Measurements from ENCODE around the gene HES1.

HES1 gene

DNA sequence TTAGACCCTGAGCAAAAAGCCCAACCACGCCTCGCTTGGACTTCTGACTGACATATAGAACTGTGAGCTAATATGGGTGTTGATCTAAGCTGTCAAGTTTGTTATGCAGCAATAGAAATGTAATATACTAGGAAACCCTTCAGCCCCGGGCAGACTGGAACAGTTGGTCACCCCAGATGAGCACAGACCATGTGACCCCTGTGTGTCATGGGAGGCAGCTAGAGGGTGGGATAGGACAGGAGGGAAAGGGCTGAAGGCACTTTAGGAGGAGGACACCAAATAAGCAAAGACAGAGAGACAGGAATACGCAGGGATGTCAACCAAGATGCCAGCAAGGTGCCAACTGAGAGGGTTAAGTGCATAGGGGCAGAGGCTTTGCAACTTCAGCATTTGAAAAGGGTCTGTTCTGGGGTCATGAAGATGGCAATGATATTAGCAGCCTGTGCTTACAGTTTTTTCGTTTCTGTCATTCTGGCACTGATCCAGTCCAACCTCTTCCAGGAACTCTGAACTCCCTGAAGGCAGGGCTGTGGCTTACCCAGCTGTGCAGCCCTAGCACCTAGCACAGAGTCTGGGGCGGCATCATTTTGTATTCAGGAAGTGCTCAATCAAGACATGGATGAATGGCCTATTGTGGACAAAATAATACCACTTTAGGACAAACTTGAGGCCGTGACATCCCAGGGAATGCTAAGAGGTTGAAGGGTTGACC, 51.4 kb downstream of the HES1 start:
- H3K27ac Mint-ChIP-seq = no peak overlapping the region
- peaks cover 3% of the 10 kb centered on the region for H3K36me3 Mint-ChIP-seq (ENCODE audit: low read depth)
- peaks cover 13% of the 10 kb centered on the region for H3K4me1 Mint-ChIP-seq (ENCODE audit: low read depth)
- peaks cover 3% of the 10 kb centered on the region for H3K9me3 Mint-ChIP-seq
- H3K4me3 Mint-ChIP-seq = no peak overlapping the region
- H3K27me3 Mint-ChIP-seq (ENCODE audit: low read depth) = no peaks in the 10 kb centered on the region
